HL-60 (cell line): ENCODE measurements around the gene DYSF.

ENCODE experiments used
- POLR2AphosphoS5 ChIP-seq: IDR thresholded peaks from 2 replicates; pipeline ENCODE4 v1.6.1; 2012; ENCODE audit warnings: low read depth
- TF ChIP-seq, protein P1 (sequence below): IDR thresholded peaks from one replicate; pipeline ENCODE4 v1.5.1; 2011; ENCODE audit warnings: low read length, control low read depth, inconsistent platforms; ENCODE audit not compliant: insufficient read depth

DNA sequence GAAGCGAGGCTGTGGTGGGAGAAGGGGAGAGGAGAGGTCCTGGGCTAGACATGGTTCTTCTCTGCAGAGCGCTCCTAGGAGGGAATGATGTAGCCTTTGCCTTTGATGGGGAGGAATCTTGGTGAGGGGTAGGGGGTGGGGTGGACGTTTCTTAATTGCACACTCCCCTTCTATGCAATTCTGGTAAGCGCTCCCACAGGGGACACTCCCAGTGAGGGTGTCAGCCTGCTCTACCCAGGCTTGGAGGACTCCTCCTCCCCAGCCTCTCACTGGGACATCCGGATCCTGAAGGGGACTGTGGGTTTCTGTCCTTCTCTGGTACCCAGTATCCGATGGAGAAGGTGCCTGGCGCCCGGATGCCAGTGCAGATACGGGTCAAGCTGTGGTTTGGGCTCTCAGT, 114.3 kb downstream of the DYSF start:
- TF ChIP-seq, protein P1, sequence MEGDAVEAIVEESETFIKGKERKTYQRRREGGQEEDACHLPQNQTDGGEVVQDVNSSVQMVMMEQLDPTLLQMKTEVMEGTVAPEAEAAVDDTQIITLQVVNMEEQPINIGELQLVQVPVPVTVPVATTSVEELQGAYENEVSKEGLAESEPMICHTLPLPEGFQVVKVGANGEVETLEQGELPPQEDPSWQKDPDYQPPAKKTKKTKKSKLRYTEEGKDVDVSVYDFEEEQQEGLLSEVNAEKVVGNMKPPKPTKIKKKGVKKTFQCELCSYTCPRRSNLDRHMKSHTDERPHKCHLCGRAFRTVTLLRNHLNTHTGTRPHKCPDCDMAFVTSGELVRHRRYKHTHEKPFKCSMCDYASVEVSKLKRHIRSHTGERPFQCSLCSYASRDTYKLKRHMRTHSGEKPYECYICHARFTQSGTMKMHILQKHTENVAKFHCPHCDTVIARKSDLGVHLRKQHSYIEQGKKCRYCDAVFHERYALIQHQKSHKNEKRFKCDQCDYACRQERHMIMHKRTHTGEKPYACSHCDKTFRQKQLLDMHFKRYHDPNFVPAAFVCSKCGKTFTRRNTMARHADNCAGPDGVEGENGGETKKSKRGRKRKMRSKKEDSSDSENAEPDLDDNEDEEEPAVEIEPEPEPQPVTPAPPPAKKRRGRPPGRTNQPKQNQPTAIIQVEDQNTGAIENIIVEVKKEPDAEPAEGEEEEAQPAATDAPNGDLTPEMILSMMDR: no peak
- no peak for TF ChIP-seq POLR2AphosphoS5
